LNCaP clone FGC (cell line): ENCODE results near the gene KLHL22.

Source experiments
- DNase-seq: peaks from one replicate; pipeline ENCODE4 v3.0.0-alpha.2; 2011; ENCODE audit warnings: low read depth
- H3K4me3 ChIP-seq: 2 replicates; pipeline ENCODE4 v1.5.1; 2011; ENCODE audit warnings: mild to moderate bottlenecking, low read depth, low read length, control low read depth
- TF ChIP-seq, protein P1 (sequence below): IDR thresholded peaks from 2 replicates; pipeline ENCODE4 v1.5.1; 2012; ENCODE audit warnings: mild to moderate bottlenecking; ENCODE audit not compliant: control insufficient read depth, insufficient read depth; ENCODE audit errors: extremely low read depth

The KLHL22 gene

DNA sequence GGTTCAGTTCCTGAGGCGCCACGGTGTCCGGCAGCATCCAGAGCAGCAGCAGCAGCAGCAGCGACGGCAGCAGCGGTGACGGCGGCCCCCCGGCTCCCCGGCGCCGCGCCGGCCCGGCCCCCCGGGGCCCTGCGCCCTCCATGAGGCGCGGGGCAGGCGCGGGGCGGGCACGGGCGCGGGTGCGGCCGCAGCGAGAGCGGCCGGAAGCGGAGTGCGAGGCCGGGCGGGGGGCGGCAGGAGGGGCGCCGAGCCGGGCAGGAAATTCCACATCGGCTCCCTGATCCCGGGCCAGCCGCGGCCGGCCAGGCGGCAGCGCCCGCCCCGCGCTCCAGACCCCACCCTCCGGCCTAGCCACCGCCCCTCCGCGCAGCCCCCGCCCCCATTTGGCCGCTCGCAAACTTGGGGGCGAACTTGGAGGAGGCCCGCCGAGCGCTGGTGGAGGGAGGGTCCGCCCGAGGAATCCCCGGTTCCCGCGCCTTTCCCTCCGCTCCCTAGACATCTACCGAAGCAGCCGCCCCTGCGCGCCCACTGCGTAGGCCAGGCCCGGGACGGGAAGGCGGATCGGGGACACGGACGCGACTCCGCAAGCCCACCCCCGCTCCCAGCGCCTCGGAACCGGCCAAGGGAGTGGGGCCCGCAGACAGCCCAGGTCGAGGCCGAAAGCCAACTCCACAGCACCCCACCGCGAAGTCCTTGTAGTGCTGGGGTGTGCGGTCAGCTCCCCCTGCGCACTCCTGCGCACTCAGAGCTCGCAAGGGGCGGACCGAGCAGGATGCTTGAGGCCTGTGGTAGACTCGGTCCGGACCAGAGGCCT lies 57.8 kb downstream of the KLHL22 start, which contains the start of gene SCARF2:
Gene SCARF2 (minus strand): TSS at position 213 of the 814 bp plus-strand sequence. CDS start 71 bp downstream, at position 142.
- TF ChIP-seq, protein P1, sequence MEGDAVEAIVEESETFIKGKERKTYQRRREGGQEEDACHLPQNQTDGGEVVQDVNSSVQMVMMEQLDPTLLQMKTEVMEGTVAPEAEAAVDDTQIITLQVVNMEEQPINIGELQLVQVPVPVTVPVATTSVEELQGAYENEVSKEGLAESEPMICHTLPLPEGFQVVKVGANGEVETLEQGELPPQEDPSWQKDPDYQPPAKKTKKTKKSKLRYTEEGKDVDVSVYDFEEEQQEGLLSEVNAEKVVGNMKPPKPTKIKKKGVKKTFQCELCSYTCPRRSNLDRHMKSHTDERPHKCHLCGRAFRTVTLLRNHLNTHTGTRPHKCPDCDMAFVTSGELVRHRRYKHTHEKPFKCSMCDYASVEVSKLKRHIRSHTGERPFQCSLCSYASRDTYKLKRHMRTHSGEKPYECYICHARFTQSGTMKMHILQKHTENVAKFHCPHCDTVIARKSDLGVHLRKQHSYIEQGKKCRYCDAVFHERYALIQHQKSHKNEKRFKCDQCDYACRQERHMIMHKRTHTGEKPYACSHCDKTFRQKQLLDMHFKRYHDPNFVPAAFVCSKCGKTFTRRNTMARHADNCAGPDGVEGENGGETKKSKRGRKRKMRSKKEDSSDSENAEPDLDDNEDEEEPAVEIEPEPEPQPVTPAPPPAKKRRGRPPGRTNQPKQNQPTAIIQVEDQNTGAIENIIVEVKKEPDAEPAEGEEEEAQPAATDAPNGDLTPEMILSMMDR: no peak
- DNase-seq: no peak
- H3K4me3 ChIP-seq: peak within 1 kb of the TSS; percentile 46

DNA sequence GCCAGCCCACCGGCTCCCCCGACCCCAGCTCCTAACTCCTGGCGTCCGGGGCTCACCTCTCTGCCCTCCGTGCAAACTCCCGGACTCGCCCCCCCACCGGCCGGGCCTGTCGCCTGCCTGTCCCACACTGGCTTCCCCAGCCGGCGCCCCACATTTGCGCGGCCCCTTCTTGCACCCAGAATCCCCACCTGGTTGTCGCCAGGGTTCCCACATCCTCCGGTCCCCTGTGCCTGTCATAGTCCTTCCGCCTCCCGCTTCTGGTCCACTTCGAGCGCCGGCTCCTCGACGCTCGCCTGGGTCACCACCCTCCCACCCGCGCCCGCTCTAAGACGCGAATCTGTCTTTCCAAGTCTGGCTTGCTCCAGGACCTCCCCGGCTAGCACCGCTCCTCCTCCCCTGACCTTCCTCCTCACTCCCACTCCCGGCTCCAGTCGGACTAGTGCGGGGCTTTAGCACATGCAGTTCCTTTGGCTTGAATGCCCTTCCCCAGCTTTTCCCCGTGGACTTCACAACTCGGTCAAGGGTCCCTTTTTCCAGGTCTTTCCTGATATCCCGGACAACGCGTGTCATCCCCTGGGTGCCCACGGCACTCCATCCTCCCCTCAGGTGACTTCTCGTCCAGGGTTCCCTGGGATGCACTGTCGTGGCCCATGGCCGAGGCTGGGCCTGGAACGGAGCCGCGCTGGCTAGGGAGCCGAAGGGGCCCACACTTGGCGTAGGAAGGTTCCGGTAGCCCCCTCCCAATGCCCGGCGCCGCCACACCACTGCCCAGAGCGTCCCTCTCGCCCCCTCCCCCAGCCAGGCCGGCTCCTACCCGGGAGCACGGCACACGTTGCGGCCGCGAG lies 58.6 kb downstream of the KLHL22 start:
- DNase-seq: no peak
- TF ChIP-seq, protein P1: no peak
- peak overlapping the region; percentile 46 for H3K4me3 ChIP-seq

DNA sequence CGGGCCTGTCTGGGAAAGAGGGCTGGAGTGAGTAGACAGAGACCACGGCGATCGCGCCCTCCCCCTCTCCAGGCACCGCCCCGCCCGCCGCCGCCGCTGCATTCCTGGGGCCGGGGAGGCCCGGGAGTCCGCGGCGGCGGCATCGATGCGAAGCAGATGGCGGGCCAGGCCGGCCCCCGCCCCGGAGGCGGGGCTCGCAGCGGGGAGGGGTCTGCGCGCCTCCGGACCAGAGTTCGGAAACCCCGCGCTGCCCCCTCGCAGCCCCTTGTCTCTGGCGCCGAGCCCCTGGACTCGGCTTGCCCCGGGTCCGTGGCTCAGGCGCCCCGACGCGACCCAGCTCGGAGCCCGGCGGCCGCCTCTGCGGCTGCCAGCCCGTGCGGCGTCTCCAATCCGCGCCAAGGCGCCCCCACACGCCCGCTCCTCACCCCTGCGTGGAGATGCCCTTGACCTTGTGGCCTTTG lies 59.3 kb downstream of the KLHL22 start:
- TF ChIP-seq, protein P1: no peak
- no peak overlapping the region for H3K4me3 ChIP-seq
- DNase-seq: no peak

DNA sequence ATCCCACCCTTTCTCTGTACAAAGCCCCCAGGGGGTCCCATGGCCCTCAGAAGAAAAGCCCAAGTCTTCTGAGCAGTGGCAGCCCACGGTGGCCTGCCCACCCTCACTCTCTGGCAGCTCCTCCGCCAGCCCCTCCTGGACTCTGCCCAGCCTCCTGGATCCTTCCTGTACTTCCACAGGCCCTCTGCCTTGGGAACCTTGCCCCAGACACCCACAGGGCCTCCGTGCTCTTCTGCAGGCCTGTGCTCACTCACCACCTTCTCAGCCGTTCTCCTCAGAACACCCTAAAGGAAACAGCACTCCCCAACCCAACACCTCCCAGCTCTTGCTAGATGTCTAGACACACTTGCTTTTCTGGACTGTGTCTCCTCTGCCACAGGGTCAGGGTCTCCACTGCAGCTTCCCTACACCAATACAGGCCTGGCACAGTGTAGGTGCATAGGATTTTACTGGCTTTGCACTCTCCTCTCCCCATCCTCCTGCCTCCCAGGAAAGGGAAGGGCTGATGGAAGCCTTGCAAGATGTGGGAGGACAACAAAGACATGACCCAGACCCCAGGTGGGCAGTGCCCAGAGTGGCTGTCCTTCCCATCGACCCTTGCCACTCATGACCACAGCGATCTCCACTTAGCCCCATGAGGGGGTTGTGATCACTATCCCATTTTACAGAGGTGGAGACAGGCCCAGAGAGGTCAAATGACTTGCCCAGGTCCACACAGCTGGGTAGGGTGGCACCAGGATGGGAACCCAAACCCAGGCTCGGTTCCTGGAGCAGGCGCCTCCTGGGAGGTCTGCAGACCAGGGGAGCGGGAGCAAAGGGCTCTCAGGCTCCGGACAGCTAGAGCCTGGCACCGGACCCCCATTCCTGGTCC lies 59.9 kb downstream of the KLHL22 start:
- H3K4me3 ChIP-seq: no peak overlapping the region
- DNase-seq: no peak
- TF ChIP-seq, protein P1: no peak

DNA sequence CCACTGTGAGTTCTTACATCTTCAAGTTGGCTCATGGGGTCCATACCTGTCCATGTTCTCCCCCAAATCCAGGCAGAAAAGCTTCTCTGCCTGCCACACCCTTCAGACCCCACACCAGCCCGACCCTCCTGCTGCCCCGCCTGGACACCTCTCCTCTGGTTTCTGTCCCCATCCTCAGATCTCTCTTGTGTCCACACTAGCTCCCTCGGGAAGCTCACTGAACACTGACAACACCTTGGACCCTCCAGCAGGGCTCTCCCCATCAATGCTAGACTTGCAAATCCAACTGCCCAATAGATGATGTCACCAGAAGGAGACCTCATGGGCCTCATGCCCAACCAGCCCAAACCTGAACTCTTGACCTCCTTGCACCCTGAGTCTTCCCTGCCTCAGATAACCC lies 60.8 kb downstream of the KLHL22 start:
- TF ChIP-seq, protein P1: no peak
- no peak overlapping the region for H3K4me3 ChIP-seq
- DNase-seq: no peak

DNA sequence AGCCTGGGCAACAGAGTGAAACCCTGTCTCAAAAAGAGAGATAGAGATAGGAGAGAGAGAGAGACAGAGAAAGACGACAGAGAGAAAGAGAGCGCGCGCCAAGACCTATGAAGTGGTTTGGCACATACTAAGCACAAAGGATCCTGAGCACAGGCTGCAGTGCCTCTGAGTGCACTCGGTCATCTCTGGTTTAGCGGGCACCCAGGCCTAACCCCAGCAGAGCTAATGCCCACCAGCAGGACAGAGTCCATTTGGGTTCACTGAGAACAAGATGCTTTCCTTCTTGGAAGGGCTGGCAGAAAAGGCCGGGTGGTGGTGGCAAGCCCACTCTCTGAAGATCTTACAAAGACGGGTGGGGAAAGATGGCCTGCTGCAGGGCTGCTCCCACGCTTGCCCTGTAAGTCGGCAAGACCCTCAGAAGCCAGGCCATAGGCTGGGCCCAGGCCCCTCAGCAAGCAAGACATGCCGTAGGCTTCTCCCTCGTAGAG lies 61.3 kb downstream of the KLHL22 start:
- DNase-seq: no peak
- no peak overlapping the region for H3K4me3 ChIP-seq
- TF ChIP-seq, protein P1: no peak
